ENCODE measurements around the gene FYCO1.

FYCO1 gene

DNA sequence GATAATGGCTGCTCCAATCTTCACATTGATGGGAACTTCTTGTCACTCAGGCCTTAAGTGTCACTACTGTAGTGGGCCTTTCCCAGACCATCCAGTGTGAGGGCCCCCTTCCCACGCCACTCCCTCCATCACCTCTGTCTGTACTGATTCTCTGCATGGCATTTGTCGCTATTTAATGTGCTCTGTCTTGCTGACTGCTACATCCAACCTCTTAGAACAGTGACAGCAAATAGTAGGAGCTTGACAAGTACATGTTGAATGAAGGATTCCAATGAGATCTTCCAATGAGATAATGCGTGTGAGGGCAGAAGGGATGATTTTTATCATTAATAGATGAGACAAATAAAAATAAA lies 114.9 kb downstream of the FYCO1 start:
- DNase-seq, result no peak

DNA sequence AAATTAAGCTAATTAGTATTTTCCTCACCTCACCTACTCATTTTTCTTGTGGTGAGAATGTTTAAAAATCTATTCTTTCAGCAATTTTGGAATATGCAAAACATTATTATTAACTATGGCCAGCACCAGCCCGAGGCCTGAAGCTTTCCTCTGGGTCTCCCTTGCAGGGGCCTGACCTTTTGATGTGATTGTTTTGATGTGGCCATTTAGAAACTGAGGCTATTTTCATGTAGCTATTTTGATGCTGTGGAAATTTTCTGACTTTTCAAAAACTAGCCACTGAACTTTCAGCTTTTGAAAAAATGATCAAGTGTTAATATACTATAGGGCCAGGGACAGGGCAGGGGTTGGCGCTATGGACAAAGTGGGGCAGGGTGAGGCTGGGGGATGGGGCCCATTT lies 117.5 kb downstream of the FYCO1 start:
- no peak for DNase-seq

DNA sequence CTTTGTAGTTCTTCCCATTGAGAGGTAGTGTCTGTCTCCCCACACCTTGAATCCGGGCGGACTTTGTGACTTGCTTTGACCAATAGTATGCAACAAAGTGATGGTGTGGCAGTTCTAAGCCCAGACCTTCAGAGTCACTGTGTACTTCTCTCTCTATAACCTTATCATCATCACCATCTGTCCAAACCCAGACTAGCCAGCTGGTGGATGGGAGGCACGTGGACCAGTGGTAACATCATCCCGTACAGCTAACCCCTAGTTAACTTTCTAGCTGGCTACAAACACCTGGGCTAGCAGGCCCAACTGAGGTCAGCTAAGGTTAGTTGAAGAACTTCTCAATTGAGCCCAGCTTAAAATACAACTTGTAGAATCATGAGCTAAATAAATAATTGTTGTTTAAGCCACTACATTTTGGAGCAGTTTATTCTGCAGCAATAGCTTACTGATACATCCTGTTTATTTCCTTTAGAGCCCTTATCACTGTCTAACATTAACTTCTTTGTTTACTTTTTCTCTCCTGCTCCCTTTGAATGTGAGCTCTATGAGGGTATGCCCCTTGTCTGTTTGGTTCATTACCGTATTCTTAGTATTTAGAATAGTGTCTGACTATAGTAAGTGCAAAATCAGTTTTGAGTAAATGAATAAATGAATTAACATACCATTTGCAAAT lies 120.8 kb downstream of the FYCO1 start:
- no peak for DNase-seq

DNA sequence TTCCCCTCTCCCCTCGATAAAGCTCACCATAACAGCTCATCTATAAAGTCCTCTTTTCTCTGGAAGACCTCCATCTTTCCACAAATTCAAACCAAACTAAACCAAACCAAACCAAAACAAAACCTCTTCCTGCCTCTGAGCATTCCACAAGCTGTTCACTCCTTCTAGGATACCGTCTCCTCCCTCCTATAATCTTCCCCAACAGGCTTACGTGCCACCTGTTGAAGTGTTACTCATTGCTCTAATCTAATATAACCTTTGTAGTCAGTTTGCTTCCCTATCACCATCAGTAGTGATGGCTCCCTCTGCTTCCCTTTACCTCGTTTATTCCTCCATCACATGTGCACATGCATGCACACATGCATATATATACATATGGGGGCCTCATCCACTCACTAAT lies 122.0 kb downstream of the FYCO1 start:
- no peak for DNase-seq

DNA sequence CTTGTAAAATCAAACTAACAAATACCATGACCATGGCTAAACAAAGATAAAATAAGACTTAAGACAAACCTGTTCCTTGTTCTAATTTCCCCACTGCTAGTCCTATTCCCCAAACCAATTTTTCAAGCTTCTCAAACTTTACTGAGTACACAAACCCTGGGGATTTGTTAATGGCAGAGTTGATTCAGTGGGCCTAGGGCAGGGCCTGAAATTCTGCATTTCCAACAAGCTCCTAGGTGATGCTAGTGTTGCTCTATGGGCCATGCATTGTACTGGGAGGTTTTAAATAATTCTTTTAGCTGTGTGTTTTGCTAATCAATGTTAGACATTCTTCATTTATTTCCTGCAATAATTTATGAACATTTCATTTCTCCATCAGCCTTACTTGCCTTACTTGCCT lies 122.6 kb downstream of the FYCO1 start:
- DNase-seq, result no peak

DNA sequence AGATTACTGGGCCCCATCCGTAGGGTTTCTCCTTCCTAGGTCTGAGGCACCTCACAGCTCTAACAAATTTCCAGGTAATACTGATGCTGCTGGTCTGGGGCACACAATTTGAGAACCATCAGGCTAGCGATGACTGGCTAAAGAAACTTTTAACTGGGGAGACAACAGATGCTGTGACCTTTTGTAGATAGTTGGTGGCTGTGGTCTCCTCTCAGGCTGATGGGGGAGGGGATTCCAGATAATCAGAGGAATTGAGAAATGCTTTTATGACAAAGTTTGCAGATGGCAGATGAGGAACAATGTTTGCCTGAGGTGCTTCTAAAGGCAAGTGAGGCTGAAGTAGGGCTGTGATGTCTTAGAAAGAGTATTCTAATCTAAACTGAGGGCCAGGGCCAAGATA lies 123.1 kb downstream of the FYCO1 start:
- DNase-seq, result no peak

DNA sequence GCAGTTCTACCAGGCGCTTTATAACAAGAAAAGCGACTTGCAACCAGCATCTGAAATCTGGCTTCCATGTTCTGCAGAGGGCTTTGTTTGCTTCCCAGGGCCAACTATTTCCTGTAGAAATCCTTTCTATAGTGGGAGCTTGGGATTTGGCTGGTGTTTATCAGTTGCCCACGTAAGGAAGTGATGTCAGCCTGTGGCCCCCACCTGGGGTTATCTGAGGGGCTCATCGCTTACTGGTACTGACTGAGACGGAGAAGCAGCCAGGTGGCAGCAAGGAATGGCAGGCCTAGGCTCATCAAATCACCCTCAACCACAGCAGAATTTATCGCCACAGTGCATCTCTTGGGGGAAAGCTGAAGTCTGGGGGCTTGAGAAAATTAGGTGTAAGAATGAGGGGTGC lies 123.8 kb downstream of the FYCO1 start:
- DNase-seq, result no peak

DNA sequence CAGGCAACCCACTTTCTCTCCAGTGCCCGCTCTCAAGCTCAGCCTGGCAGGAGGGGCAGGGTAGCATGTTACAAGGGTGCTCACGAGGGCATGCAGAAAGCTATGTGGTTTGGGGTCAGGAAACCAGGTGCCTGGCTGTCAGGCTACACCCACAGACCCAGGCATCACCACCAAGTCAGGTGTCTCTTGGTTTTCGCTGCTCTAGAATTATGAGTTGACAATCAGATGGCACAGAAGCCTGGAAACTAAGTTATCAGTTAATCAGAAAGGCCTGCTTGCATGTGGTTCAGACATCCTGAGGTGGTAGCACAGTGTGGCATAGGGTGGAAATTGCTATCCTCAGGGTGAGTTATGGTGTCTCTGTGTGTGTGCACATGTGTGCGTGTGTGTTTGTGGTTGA lies 125.5 kb downstream of the FYCO1 start:
- DNase-seq, result no peak

DNA sequence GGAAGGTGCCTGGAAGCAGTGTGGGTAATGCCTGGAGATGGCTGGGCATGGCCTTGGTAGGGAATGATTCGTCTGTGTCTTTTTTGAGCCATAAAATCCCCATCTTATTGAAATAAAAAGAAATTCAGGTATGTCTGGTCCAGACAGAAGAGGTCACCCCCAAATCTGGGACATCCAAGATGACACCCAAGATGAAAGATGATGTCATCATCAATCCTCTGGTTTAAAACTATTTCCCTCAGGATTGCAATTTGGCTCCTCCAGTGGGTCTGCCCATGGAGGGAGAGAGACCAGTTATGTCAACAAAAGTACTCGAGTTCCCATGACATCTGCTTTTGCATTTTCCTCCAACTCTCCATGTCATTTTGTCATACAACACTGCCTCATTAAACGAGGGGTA lies 126.0 kb downstream of the FYCO1 start:
- no peak for DNase-seq

DNA sequence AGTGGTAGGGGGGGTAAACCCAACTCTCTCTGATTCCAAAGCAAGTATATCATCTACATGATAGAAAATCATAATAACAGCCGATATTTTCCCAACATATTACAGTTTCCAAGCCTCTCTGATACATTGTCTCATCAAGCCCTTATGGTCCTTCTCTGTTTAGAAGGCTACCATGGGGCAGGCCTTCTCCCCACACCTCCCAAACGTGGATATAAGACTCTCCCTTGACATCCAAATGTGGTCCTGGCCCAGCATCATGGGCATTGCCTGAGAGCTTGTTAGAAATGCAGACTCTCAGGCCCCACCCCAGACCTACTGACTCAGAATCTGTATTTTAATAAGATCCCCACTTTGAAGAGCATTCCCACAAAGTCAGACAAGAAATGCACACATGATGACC lies 127.0 kb downstream of the FYCO1 start:
- no peak for DNase-seq

DNA sequence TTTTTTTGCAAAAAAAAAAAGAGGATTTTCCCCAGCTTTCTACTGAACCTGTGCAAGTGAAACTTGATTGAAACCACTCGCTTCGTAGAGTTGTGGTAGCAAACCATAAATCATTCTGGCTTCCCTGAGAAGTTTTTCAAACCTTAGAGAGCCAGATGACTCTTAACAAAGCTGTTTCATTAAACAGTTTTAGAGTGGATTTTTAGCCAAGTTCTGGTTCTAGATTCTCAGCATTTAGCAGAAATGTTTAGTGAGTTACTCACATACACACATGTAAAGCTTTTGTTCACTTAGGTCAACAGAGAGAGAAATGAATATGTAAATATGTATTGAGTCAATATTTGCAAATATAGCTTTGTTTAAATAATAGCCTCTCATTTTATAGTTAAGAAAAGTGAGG lies 127.4 kb downstream of the FYCO1 start:
- DNase-seq, result no peak
